ENCODE results near the gene FCHSD2. TPM values are rescaled to one million over a fixed set of nuclear protein-coding genes. Genes with fewer than 3 reads are reported as not detected.

The FCHSD2 gene
- total and polyA plus RNA-seq, 2 donors from 2014 or later = 8.0 to 58.7 TPM

GRCh38 chr11:73040046-73040445 is 102.1 kb downstream of the FCHSD2 start:
- intact Hi-C loops (cut with DNase I) = no loop called here
- no peak for FAIRE-seq
- no peaks in the 10 kb centered on the region for H3K4me1 ChIP-seq (ENCODE audit: control insufficient read depth in 2 of 3, insufficient read depth in 2 of 3, low read depth in 1 of 3, low read length in 3 of 3)
- no peaks in the 10 kb centered on the region for H3K9me3 ChIP-seq (ENCODE audit: control insufficient read depth in 2 of 3, insufficient read depth in 1 of 3, low read length in 3 of 3)
- no peak overlapping the region for H3K27ac ChIP-seq (ENCODE audit: low read depth in 2 of 2, low read length in 2 of 2)
- DNase-seq = no peak
- no peaks in the 10 kb centered on the region for H3K36me3 ChIP-seq (ENCODE audit: control insufficient read depth in 2 of 3, insufficient read depth in 3 of 3, low read length in 3 of 3)
- H3K4me3 ChIP-seq (ENCODE audit: low read length in 3 of 3) = no peak overlapping the region
- TF ChIP-seq CTCF (IDR thresholded peaks at IDR 0.05; ENCODE audit: borderline replicate concordance, extremely low read depth, insufficient read depth) = no peak
- no peak overlapping the region for H3K9ac ChIP-seq (ENCODE audit: low read length in 3 of 3)
- H3K27me3 ChIP-seq (ENCODE audit: control insufficient read depth, insufficient read depth, low read length) = no peaks in the 10 kb centered on the region

GRCh38 chr11:73034777-73035176 is 107.3 kb downstream of the FCHSD2 start:
- Histone ChIP-seq H3K4me3 (ENCODE audit: low read length in 3 of 3) (no peak overlapping the region), H3K9me3 (ENCODE audit: control insufficient read depth in 2 of 3, insufficient read depth in 1 of 3, low read length in 3 of 3) (no peaks in the 10 kb centered on the region), H3K27me3 (ENCODE audit: control insufficient read depth, insufficient read depth, low read length) (no peaks in the 10 kb centered on the region), H3K4me1 (ENCODE audit: control insufficient read depth in 2 of 3, insufficient read depth in 2 of 3, low read depth in 1 of 3, low read length in 3 of 3) (no peaks in the 10 kb centered on the region), H3K27ac (ENCODE audit: low read depth in 2 of 2, low read length in 2 of 2) (no peak overlapping the region), H3K9ac (ENCODE audit: low read length in 3 of 3) (no peak overlapping the region), H3K36me3 (ENCODE audit: control insufficient read depth in 2 of 3, insufficient read depth in 3 of 3, low read length in 3 of 3) (no peaks in the 10 kb centered on the region)
- intact Hi-C loops (cut with DNase I) = no loop called here
- DNase-seq = no peak
- TF ChIP-seq CTCF (IDR thresholded peaks at IDR 0.05; ENCODE audit: borderline replicate concordance, extremely low read depth, insufficient read depth) = no peak
- no peak for FAIRE-seq

- no peak overlapping the region for H3K9ac ChIP-seq (ENCODE audit: low read length in 3 of 3)
- no peaks in the 10 kb centered on the region for H3K27me3 ChIP-seq (ENCODE audit: control insufficient read depth, insufficient read depth, low read length)
- no peaks in the 10 kb centered on the region for H3K36me3 ChIP-seq (ENCODE audit: control insufficient read depth in 2 of 3, insufficient read depth in 3 of 3, low read length in 3 of 3)
- H3K27ac ChIP-seq (ENCODE audit: low read depth in 2 of 2, low read length in 2 of 2) = no peak overlapping the region
- H3K4me3 ChIP-seq (ENCODE audit: low read length in 3 of 3) = no peak overlapping the region
- no peaks in the 10 kb centered on the region for H3K4me1 ChIP-seq (ENCODE audit: control insufficient read depth in 2 of 3, insufficient read depth in 2 of 3, low read depth in 1 of 3, low read length in 3 of 3)
- DNase-seq (no peak), FAIRE-seq (no peak)
- no peak for TF ChIP-seq CTCF (IDR thresholded peaks at IDR 0.05; ENCODE audit: borderline replicate concordance, extremely low read depth, insufficient read depth)
- intact Hi-C loops (cut with DNase I) = no loop called here
- H3K9me3 ChIP-seq (ENCODE audit: control insufficient read depth in 2 of 3, insufficient read depth in 1 of 3, low read length in 3 of 3) = no peaks in the 10 kb centered on the region
Measured at GRCh38 chr11:73034331-73034730, 107.8 kb downstream of the FCHSD2 start.

GRCh38 chr11:73030130-73030529 is 112.0 kb downstream of the FCHSD2 start:
- no peak overlapping the region for H3K4me3 ChIP-seq (ENCODE audit: low read length in 3 of 3)
- no peaks in the 10 kb centered on the region for H3K4me1 ChIP-seq (ENCODE audit: control insufficient read depth in 2 of 3, insufficient read depth in 2 of 3, low read depth in 1 of 3, low read length in 3 of 3)
- no peak for TF ChIP-seq CTCF (IDR thresholded peaks at IDR 0.05; ENCODE audit: borderline replicate concordance, extremely low read depth, insufficient read depth)
- H3K27ac ChIP-seq (ENCODE audit: low read depth in 2 of 2, low read length in 2 of 2) = no peak overlapping the region
- intact Hi-C loops (cut with DNase I) = no loop called here
- no peak for FAIRE-seq
- no peaks in the 10 kb centered on the region for H3K36me3 ChIP-seq (ENCODE audit: control insufficient read depth in 2 of 3, insufficient read depth in 3 of 3, low read length in 3 of 3)
- H3K9me3 ChIP-seq (ENCODE audit: control insufficient read depth in 2 of 3, insufficient read depth in 1 of 3, low read length in 3 of 3) = peaks cover 0 to 7% (median 0%) of the 10 kb centered on the region in 3 donors
- DNase-seq = no peak
- no peaks in the 10 kb centered on the region for H3K27me3 ChIP-seq (ENCODE audit: control insufficient read depth, insufficient read depth, low read length)
- no peak overlapping the region for H3K9ac ChIP-seq (ENCODE audit: low read length in 3 of 3)

Measured in kidney (tissue), 14 donors.